ENCODE measurements around the gene CIROP.
A peak's percentile ranks its signal among the peaks of the same experiment; 100 is the strongest.

The CIROP gene

GRCh38 chr14:23093104-23093503, 11.7 kb downstream of the CIROP start:
- DNase-seq = no peak

GRCh38 chr14:23091294-23092225, 13.2 kb downstream of the CIROP start:
- no peak for DNase-seq

- DNase-seq = no peak
Observed at GRCh38 chr14:23090254-23090636, 14.5 kb downstream of the CIROP start.

- DNase-seq = no peak
Observed at GRCh38 chr14:23089498-23090253, 15.1 kb downstream of the CIROP start.

- DNase-seq = no peak
Observed at GRCh38 chr14:23086565-23086964, 18.2 kb downstream of the CIROP start.

- DNase-seq = no peak
Observed at GRCh38 chr14:23085458-23085857, 19.3 kb downstream of the CIROP start.

GRCh38 chr14:23080474-23080873, 24.3 kb downstream of the CIROP start:
- DNase-seq = no peak

GRCh38 chr14:23079716-23080115, 25.1 kb downstream of the CIROP start:
- DNase-seq = no peak

GRCh38 chr14:23078692-23079116, 26.1 kb downstream of the CIROP start:
- DNase-seq = no peak

- no peak for DNase-seq
Observed at GRCh38 chr14:23077962-23078361, 26.8 kb downstream of the CIROP start.

GRCh38 chr14:23076785-23077408, 27.9 kb downstream of the CIROP start:
- peak in 1 of 2 donors; percentile 42 for DNase-seq

GRCh38 chr14:23074906-23075305, 29.9 kb downstream of the CIROP start:
- DNase-seq = no peak

GRCh38 chr14:23071921-23072539, 32.8 kb downstream of the CIROP start:
- DNase-seq = no peak

GRCh38 chr14:23071244-23071920, 33.4 kb downstream of the CIROP start:
- peak; percentile 76 to 83 for DNase-seq

- DNase-seq = no peak
Observed at GRCh38 chr14:23070262-23071129, 34.3 kb downstream of the CIROP start.

GRCh38 chr14:23069413-23069806, 35.4 kb downstream of the CIROP start:
- DNase-seq = no peak

GRCh38 chr14:23068789-23069412, 35.9 kb downstream of the CIROP start:
- DNase-seq = peak; percentile 72 to 77

GRCh38 chr14:23067847-23068788, 36.7 kb downstream of the CIROP start:
- no peak for DNase-seq

- no peak for DNase-seq
Observed at GRCh38 chr14:23066855-23067744, 37.7 kb downstream of the CIROP start.

Data from stimulated activated CD4-positive, alpha-beta T cell treated with anti-CD3 and anti-CD28 coated beads, Interleukin-2, amount 100 ng/mL, for 24 hours (primary cell).